ENCODE data around the gene ING2. TPM values are rescaled to one million over a fixed set of nuclear protein-coding genes. Genes with fewer than 3 reads are reported as not detected.
A peak's percentile ranks its signal among the peaks of the same experiment; 100 is the strongest.
"Not testable (repeated sequence)": the region's sequence is repeated elsewhere in the genome, so short reads cannot be mapped to it uniquely, and the experiment has no call there.

The ING2 gene
- total RNA-seq, 1 donor from 2014 or later: 21.9 TPM

DNA sequence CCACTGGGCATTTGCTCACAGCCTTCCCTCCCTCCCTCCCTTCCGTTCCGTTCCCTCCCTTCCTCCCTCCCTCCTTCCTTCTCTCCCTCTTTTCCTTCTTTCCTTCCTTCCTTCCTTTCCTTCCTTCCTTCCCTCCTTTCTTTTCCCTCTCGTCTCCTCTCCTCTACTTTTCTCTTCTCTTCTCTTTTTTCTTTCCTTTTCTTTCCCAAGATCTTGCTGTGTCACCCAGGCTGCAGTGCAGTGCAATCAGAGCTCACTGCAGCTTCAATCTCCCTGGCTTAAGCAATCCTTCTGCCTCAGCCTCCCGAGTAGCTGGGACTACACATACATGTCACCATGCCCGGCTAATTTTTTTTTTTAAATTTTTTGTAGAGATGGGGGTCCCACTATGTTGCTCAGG is 26.7 kb upstream of the ING2 start:
- no peak for FAIRE-seq
- no peaks in the 10 kb centered on the region for H3K36me3 ChIP-seq (ENCODE audit: control insufficient read depth, insufficient read depth, low read length)
- no peak overlapping the region for H3K4me3 ChIP-seq (ENCODE audit: low read depth, low read length)

DNA sequence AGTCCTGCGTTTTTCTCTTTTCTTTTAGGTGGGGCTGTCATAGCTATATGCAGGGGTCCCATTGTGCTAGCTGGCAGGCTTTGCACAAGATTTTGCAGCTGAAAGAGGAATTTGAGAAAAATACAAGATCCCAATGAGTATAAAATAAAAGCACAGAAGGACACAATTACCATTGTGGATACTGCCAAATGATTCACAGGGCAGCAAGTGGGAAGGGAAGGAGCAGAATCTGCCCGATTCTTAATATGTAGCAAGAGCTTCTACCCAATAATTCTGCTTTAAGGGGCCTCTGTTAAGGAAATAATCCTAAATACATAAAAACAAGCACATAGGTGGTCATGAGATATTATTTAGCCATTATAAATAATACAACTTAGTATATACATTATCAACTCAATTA is 25.9 kb upstream of the ING2 start:
- Histone ChIP-seq H3K27me3 (ENCODE audit: control insufficient read depth, insufficient read depth, low read length) (no peaks in the 10 kb centered on the region), H3K4me3 (ENCODE audit: low read depth, low read length) (no peak overlapping the region), H3K36me3 (ENCODE audit: control insufficient read depth, insufficient read depth, low read length) (no peaks in the 10 kb centered on the region)
- DNase-seq (ENCODE audit: low read depth) (no peak), FAIRE-seq (no peak)
- TF ChIP-seq, protein P1, sequence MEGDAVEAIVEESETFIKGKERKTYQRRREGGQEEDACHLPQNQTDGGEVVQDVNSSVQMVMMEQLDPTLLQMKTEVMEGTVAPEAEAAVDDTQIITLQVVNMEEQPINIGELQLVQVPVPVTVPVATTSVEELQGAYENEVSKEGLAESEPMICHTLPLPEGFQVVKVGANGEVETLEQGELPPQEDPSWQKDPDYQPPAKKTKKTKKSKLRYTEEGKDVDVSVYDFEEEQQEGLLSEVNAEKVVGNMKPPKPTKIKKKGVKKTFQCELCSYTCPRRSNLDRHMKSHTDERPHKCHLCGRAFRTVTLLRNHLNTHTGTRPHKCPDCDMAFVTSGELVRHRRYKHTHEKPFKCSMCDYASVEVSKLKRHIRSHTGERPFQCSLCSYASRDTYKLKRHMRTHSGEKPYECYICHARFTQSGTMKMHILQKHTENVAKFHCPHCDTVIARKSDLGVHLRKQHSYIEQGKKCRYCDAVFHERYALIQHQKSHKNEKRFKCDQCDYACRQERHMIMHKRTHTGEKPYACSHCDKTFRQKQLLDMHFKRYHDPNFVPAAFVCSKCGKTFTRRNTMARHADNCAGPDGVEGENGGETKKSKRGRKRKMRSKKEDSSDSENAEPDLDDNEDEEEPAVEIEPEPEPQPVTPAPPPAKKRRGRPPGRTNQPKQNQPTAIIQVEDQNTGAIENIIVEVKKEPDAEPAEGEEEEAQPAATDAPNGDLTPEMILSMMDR (IDR thresholded peaks at IDR 0.05; ENCODE audit: insufficient read depth, low read length, severe bottlenecking): no peak

More for the DNA sequence above, 26.7 kb upstream of the ING2 start:
- TF ChIP-seq, protein P1 (IDR thresholded peaks at IDR 0.05; ENCODE audit: insufficient read depth, low read length, severe bottlenecking): no peak
- H3K27me3 ChIP-seq (ENCODE audit: control insufficient read depth, insufficient read depth, low read length): no peaks in the 10 kb centered on the region
- no peak for DNase-seq (ENCODE audit: low read depth)

DNA sequence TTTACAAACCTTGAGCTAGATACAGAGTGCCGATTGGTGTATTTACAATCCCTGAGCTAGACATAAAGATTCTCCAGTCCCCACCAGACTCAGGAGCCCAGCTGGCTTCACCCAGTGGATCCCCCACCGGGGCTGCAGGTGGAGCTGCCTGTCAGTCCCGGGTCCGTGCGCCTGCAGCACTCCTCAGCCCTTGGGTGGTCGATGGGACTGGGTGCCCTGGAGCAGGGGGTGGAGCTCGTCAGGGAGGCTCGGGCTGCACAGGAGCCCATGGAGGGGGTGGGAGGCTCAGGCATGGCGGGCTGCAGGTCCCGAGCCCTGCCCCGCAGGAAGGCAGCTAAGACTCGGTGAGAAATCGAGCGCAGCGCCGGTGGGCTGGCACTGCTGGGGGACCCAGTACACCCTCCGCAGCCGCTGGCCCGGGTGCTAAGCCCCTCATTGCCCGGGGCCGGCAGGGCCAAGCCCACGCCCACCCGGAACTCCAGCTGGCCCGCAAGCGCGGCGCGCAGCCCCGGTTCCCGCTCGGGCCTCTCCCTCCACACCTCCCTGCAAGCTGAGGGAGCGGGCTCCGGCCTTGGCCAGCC is 22.3 kb upstream of the ING2 start:
- H3K36me3 ChIP-seq (ENCODE audit: control insufficient read depth, insufficient read depth, low read length); H3K27me3 ChIP-seq (ENCODE audit: control insufficient read depth, insufficient read depth, low read length); DNase-seq (ENCODE audit: low read depth); H3K4me3 ChIP-seq (ENCODE audit: low read depth, low read length); FAIRE-seq: not testable (repeated sequence)

DNA sequence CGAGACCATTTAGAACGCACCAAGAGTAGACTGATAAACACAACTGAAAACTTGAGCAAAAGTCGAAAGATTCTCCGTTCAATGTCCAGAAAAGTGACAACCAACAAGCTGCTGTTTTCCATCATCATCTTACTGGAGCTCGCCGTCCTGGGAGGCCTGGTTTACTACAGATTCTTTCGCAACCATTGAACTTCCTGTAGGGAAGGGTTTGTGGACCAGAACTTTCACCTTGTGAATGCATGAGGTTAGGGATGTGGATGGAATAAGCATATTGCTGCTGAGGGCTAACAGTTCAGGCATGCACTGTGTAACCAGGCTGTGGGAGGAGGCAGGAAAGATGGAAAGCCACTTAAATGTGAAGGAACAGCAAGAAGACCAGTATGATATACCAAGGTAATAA is 20.9 kb upstream of the ING2 start:
- TF ChIP-seq, protein P1 (IDR thresholded peaks at IDR 0.05; ENCODE audit: insufficient read depth, low read length, severe bottlenecking): no peak
- no peaks in the 10 kb centered on the region for H3K36me3 ChIP-seq (ENCODE audit: control insufficient read depth, insufficient read depth, low read length)
- H3K4me3 ChIP-seq (ENCODE audit: low read depth, low read length): no peak overlapping the region
- FAIRE-seq (no peak), DNase-seq (ENCODE audit: low read depth) (no peak)
- H3K27me3 ChIP-seq (ENCODE audit: control insufficient read depth, insufficient read depth, low read length): no peaks in the 10 kb centered on the region

DNA sequence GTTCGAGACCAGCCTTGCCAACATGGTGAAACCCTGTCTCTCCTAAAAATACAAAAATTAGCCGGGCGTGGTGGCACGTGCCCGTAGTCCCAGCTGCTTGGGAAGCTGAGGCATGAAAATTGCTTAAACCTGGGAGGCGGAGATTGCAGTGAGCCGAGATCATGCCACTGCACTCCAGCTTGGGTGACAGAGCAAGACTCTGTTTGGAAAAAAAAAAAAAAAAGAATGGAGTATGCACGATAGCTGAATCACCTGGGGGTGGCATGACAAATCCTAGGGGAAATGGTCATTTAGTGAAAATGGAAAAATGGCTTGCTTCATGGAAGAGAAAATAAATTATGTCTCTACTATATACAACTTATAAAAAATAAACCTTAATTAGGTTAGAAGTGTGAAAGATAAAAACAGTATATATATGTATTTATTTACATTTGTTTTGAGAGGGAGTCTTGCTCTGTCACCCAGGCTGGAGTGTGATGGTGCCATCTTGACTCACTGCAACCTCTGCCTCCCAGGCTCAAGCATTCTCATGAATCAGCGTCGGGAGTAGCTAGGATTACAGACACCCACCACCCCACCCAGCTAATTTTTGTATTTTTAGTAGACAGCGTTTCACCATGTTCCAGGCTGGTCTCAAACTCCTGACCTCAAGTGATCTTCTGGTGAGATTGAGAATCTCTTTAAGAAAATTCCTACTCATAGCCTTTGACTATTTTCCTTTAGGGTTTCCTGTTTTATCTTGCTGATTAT is 19.3 kb upstream of the ING2 start:
- DNase-seq (ENCODE audit: low read depth) (peak; percentile 71), FAIRE-seq (no peak)
- no peak overlapping the region for H3K4me3 ChIP-seq (ENCODE audit: low read depth, low read length)
- H3K27me3 ChIP-seq (ENCODE audit: control insufficient read depth, insufficient read depth, low read length): no peaks in the 10 kb centered on the region
- TF ChIP-seq, protein P1 (IDR thresholded peaks at IDR 0.05; ENCODE audit: insufficient read depth, low read length, severe bottlenecking): no peak
- no peaks in the 10 kb centered on the region for H3K36me3 ChIP-seq (ENCODE audit: control insufficient read depth, insufficient read depth, low read length)

DNA sequence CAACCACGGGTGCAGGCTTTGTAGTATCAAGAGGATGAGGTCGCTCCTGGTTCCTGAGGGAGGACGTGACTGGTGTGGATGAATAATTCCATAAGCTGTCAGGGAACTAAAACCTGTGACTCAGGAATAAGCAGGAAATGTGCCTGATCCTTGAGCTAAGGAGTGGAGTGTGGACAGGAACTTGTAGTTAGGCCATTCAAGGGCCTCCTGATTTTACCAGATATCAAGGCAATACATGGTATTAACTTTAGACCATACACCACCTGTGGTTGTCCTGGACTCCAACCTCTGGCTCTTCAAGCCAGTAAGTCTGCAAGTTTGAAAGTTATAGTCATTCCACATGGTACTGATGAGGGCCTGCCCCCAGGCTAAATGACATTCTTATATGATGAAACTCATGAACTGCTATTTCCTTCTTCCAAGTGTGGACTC is 12.1 kb upstream of the ING2 start:
- no peak overlapping the region for H3K4me3 ChIP-seq (ENCODE audit: low read depth, low read length)
- TF ChIP-seq, protein P1 (IDR thresholded peaks at IDR 0.05; ENCODE audit: insufficient read depth, low read length, severe bottlenecking): no peak
- H3K27me3 ChIP-seq (ENCODE audit: control insufficient read depth, insufficient read depth, low read length): no peaks in the 10 kb centered on the region
- peak; percentile 93 for DNase-seq (ENCODE audit: low read depth)
- peak; percentile 62 for FAIRE-seq
- no peaks in the 10 kb centered on the region for H3K36me3 ChIP-seq (ENCODE audit: control insufficient read depth, insufficient read depth, low read length)

Data from bronchial epithelial cell (primary cell).